ENCODE measurements around the gene TMEM132C. TPM values are rescaled to one million over a fixed set of nuclear protein-coding genes. Genes with fewer than 3 reads are reported as not detected.

TMEM132C gene
- total and polyA plus RNA-seq, 4 experiments from 2014 or later, result not detected

- H3K9me3 Mint-ChIP-seq, result peaks cover 0 to 8% (median 1%) of the 10 kb centered on the region in 8 donors
- Histone ChIP-seq H3K9me3 (ENCODE audit: control insufficient read depth in 1 of 2, low read length in 2 of 2) (no peaks in the 10 kb centered on the region), H3K27me3 (ENCODE audit: insufficient read depth, low read length) (no peaks in the 10 kb centered on the region), H3K4me3 (ENCODE audit: low read length in 2 of 2) (no peak overlapping the region), H3K4me1 (ENCODE audit: insufficient read depth, low read length) (no peaks in the 10 kb centered on the region), H3K36me3 (ENCODE audit: insufficient read depth, low read length) (no peaks in the 10 kb centered on the region), H3K27ac (ENCODE audit: low read depth, low read length) (no peak overlapping the region)
- CTCF ChIA-PET (ENCODE audit: partially characterized antibody), result no interaction called here
- H3K4me3 Mint-ChIP-seq, result no peak overlapping the region
- H3K27me3 Mint-ChIP-seq, result no peaks in the 10 kb centered on the region
- H3K4me1 Mint-ChIP-seq, result peaks cover 0 to 1% (median 0%) of the 10 kb centered on the region in 4 donors
- intact Hi-C loops (cut with micrococcal nuclease), result no loop called here
- no peak for DNase-seq
- H3K36me3 Mint-ChIP-seq, result no peaks in the 10 kb centered on the region
- no peak overlapping the region for H3K27ac Mint-ChIP-seq
- POLR2A ChIA-PET (ENCODE audit: partially characterized antibody), result no interaction called here
These were observed 148.1 kb downstream of the TMEM132C start for GRCh38 chr12:128415036-128415560.

- Histone ChIP-seq H3K9me3 (ENCODE audit: control insufficient read depth in 1 of 2, low read length in 2 of 2) (no peaks in the 10 kb centered on the region), H3K36me3 (ENCODE audit: insufficient read depth, low read length) (no peaks in the 10 kb centered on the region), H3K4me1 (ENCODE audit: insufficient read depth, low read length) (no peaks in the 10 kb centered on the region), H3K27me3 (ENCODE audit: insufficient read depth, low read length) (no peaks in the 10 kb centered on the region), H3K4me3 (ENCODE audit: low read length in 2 of 2) (no peak overlapping the region), H3K27ac (ENCODE audit: low read depth, low read length) (no peak overlapping the region)
- Mint-ChIP-seq H3K27me3 (no peaks in the 10 kb centered on the region), H3K9me3 (peaks cover 0 to 8% (median 5%) of the 10 kb centered on the region in 8 donors), H3K27ac (no peak overlapping the region), H3K36me3 (no peaks in the 10 kb centered on the region), H3K4me3 (no peak overlapping the region), H3K4me1 (no peaks in the 10 kb centered on the region)
- intact Hi-C loops (cut with micrococcal nuclease), result no loop called here
- DNase-seq, result no peak
- CTCF ChIA-PET (ENCODE audit: partially characterized antibody), result no interaction called here
- POLR2A ChIA-PET (ENCODE audit: partially characterized antibody), result no interaction called here
These were observed 152.0 kb downstream of the TMEM132C start for GRCh38 chr12:128418944-128419343.

DNA sequence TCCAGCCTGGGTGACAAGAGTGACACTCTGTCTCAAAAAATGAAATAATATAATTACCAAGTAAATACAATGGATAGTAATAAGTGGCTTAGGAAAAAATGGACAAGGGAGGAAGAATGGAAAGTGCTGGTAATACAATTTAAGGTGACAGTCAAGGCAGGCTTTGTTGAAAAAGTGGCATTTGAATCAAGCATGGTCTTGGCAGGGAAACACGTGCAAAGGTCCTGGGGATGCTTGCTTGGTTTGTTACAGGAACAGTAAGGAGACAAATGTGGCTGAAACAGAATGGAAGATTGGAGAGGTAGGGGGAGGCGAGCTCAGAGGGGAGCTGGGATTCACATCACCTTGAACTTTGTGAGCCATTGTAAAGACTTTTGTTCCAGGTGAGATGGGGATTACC is 153.2 kb downstream of the TMEM132C start:
- POLR2A ChIA-PET (ENCODE audit: partially characterized antibody), result no interaction called here
- intact Hi-C loops (cut with micrococcal nuclease), result no loop called here
- CTCF ChIA-PET (ENCODE audit: partially characterized antibody), result no interaction called here
- Histone ChIP-seq H3K27me3 (ENCODE audit: insufficient read depth, low read length) (no peaks in the 10 kb centered on the region), H3K4me1 (ENCODE audit: insufficient read depth, low read length) (no peaks in the 10 kb centered on the region), H3K27ac (ENCODE audit: low read depth, low read length) (no peak overlapping the region), H3K4me3 (ENCODE audit: low read length in 2 of 2) (no peak overlapping the region), H3K36me3 (ENCODE audit: insufficient read depth, low read length) (no peaks in the 10 kb centered on the region), H3K9me3 (ENCODE audit: control insufficient read depth in 1 of 2, low read length in 2 of 2) (no peaks in the 10 kb centered on the region)
- H3K36me3 Mint-ChIP-seq, result no peaks in the 10 kb centered on the region
- no peak overlapping the region for H3K4me3 Mint-ChIP-seq
- H3K4me1 Mint-ChIP-seq, result no peaks in the 10 kb centered on the region
- H3K27ac Mint-ChIP-seq, result peak overlapping the region in 1 of 7 donors; percentile 41
- no peaks in the 10 kb centered on the region for H3K27me3 Mint-ChIP-seq
- DNase-seq, result no peak
- H3K9me3 Mint-ChIP-seq, result peaks cover 0 to 10% (median 6%) of the 10 kb centered on the region in 8 donors

DNA sequence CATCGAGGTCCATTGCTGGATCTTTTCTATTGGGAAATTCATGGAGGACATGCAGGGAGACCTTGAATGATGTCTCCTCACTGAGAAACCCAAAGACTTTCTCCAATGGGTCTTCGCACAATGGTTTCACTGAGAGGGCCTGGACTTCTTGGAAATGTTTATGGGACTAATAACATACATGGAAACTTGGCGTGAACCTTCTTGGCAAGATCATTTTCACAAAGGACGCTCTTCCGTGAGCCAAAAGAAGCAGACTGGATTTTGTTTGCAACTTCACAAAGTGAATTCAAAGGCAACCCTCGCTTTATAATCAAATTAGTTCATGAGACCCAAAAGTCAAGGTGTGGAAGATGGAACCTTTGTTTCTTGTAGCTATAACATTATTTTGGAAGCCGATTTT is 154.4 kb downstream of the TMEM132C start:
- Mint-ChIP-seq H3K27me3 (no peaks in the 10 kb centered on the region), H3K27ac (no peak overlapping the region), H3K36me3 (no peaks in the 10 kb centered on the region), H3K4me3 (no peak overlapping the region), H3K4me1 (no peaks in the 10 kb centered on the region), H3K9me3 (peaks cover 0 to 10% (median 6%) of the 10 kb centered on the region in 8 donors)
- ChIA-PET POLR2A (ENCODE audit: partially characterized antibody) (no interaction called here), CTCF (ENCODE audit: partially characterized antibody) (no interaction called here)
- no peaks in the 10 kb centered on the region for H3K36me3 ChIP-seq (ENCODE audit: insufficient read depth, low read length)
- no peaks in the 10 kb centered on the region for H3K27me3 ChIP-seq (ENCODE audit: insufficient read depth, low read length)
- no peaks in the 10 kb centered on the region for H3K4me1 ChIP-seq (ENCODE audit: insufficient read depth, low read length)
- intact Hi-C loops (cut with micrococcal nuclease), result no loop called here
- no peaks in the 10 kb centered on the region for H3K9me3 ChIP-seq (ENCODE audit: control insufficient read depth in 1 of 2, low read length in 2 of 2)
- no peak overlapping the region for H3K4me3 ChIP-seq (ENCODE audit: low read length in 2 of 2)
- DNase-seq, result no peak
- H3K27ac ChIP-seq (ENCODE audit: low read depth, low read length), result no peak overlapping the region

DNA sequence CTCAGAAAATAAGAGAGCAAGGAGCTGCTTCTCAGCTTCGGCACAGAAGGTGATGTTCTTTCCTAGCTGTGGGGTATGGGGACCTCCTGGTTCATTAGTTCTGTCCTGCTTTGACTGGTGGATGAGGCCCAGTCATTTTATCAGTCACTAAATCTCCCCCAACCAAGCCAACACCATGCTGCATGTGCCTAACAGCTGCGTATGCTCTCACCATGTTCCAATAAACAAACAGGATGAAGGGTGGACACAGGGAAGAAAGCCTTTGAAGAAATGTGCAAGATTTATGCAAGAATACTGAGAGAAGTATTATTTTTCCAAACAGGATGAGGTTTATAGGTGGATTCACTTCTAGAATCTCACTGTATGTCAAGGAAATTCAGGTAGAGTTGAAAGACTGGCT is 156.2 kb downstream of the TMEM132C start:
- Mint-ChIP-seq H3K9me3 (peaks cover 0 to 10% (median 6%) of the 10 kb centered on the region in 8 donors), H3K27ac (no peak overlapping the region), H3K27me3 (no peaks in the 10 kb centered on the region), H3K4me1 (no peaks in the 10 kb centered on the region), H3K36me3 (no peaks in the 10 kb centered on the region), H3K4me3 (no peak overlapping the region)
- DNase-seq, result no peak
- no peaks in the 10 kb centered on the region for H3K27me3 ChIP-seq (ENCODE audit: insufficient read depth, low read length)
- H3K9me3 ChIP-seq (ENCODE audit: control insufficient read depth in 1 of 2, low read length in 2 of 2), result no peaks in the 10 kb centered on the region
- no peaks in the 10 kb centered on the region for H3K36me3 ChIP-seq (ENCODE audit: insufficient read depth, low read length)
- H3K27ac ChIP-seq (ENCODE audit: low read depth, low read length), result no peak overlapping the region
- POLR2A ChIA-PET (ENCODE audit: partially characterized antibody), result no interaction called here
- CTCF ChIA-PET (ENCODE audit: partially characterized antibody), result no interaction called here
- intact Hi-C loops (cut with micrococcal nuclease), result no loop called here
- no peak overlapping the region for H3K4me3 ChIP-seq (ENCODE audit: low read length in 2 of 2)
- H3K4me1 ChIP-seq (ENCODE audit: insufficient read depth, low read length), result no peaks in the 10 kb centered on the region

DNA sequence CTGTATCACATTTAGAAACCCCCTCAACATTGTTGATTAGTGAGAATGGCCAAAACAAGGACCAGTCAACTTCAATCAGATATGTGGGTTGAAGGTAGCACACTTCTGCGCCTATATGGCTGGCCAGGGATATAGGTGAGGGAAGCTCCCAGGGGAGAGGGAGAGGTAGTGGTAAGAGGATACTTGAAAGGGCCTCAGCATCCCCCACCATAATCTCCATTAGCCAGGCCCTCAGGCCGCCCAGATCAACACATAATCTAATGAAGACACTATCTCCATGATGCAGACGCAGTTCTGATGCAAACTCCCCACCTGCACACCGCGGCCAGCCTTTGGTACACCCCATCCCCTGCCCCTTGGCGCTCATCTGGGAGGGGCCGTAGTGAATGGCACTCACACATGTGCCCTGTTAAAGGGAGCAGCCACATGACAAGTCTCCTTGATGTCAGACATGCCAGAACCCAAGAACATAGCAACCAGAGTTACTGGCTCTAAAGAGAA is 158.0 kb downstream of the TMEM132C start:
- H3K4me1 Mint-ChIP-seq, result no peaks in the 10 kb centered on the region
- H3K4me1 ChIP-seq (ENCODE audit: insufficient read depth, low read length), result no peaks in the 10 kb centered on the region
- no peak overlapping the region for H3K27ac Mint-ChIP-seq
- intact Hi-C loops (cut with micrococcal nuclease), result no loop called here
- H3K9me3 Mint-ChIP-seq, result peaks cover 0 to 7% (median 6%) of the 10 kb centered on the region in 8 donors
- H3K27me3 ChIP-seq (ENCODE audit: insufficient read depth, low read length), result no peaks in the 10 kb centered on the region
- no peak overlapping the region for H3K4me3 Mint-ChIP-seq
- CTCF ChIA-PET (ENCODE audit: partially characterized antibody), result no interaction called here
- no peak for DNase-seq
- H3K9me3 ChIP-seq (ENCODE audit: control insufficient read depth in 1 of 2, low read length in 2 of 2), result no peaks in the 10 kb centered on the region
- POLR2A ChIA-PET (ENCODE audit: partially characterized antibody), result no interaction called here
- no peaks in the 10 kb centered on the region for H3K36me3 ChIP-seq (ENCODE audit: insufficient read depth, low read length)
- H3K36me3 Mint-ChIP-seq, result no peaks in the 10 kb centered on the region
- no peak overlapping the region for H3K4me3 ChIP-seq (ENCODE audit: low read length in 2 of 2)
- no peaks in the 10 kb centered on the region for H3K27me3 Mint-ChIP-seq
- no peak overlapping the region for H3K27ac ChIP-seq (ENCODE audit: low read depth, low read length)

- Mint-ChIP-seq H3K4me1 (no peaks in the 10 kb centered on the region), H3K9me3 (peaks cover 0 to 9% (median 3%) of the 10 kb centered on the region in 8 donors), H3K27ac (no peak overlapping the region), H3K36me3 (no peaks in the 10 kb centered on the region), H3K4me3 (no peak overlapping the region), H3K27me3 (no peaks in the 10 kb centered on the region)
- CTCF ChIA-PET (ENCODE audit: partially characterized antibody), result no interaction called here
- Histone ChIP-seq H3K27ac (ENCODE audit: low read depth, low read length) (no peak overlapping the region), H3K27me3 (ENCODE audit: insufficient read depth, low read length) (no peaks in the 10 kb centered on the region), H3K9me3 (ENCODE audit: control insufficient read depth in 1 of 2, low read length in 2 of 2) (no peaks in the 10 kb centered on the region), H3K36me3 (ENCODE audit: insufficient read depth, low read length) (no peaks in the 10 kb centered on the region), H3K4me1 (ENCODE audit: insufficient read depth, low read length) (no peaks in the 10 kb centered on the region), H3K4me3 (ENCODE audit: low read length in 2 of 2) (no peak overlapping the region)
- POLR2A ChIA-PET (ENCODE audit: partially characterized antibody), result no interaction called here
- DNase-seq, result no peak
- intact Hi-C loops (cut with micrococcal nuclease), result no loop called here
These were observed 158.8 kb downstream of the TMEM132C start for GRCh38 chr12:128425666-128426331.
